C1 segment of cervical spinal cord (tissue), 14 donors: Measurements from ENCODE around the gene TRAPPC10.

Experiments
- DNase-seq, 14 donors: peaks; one replicate each; lab custom pipeline; 2025; lab: John Stamatoyannopoulos, UW

The TRAPPC10 gene

DNA sequence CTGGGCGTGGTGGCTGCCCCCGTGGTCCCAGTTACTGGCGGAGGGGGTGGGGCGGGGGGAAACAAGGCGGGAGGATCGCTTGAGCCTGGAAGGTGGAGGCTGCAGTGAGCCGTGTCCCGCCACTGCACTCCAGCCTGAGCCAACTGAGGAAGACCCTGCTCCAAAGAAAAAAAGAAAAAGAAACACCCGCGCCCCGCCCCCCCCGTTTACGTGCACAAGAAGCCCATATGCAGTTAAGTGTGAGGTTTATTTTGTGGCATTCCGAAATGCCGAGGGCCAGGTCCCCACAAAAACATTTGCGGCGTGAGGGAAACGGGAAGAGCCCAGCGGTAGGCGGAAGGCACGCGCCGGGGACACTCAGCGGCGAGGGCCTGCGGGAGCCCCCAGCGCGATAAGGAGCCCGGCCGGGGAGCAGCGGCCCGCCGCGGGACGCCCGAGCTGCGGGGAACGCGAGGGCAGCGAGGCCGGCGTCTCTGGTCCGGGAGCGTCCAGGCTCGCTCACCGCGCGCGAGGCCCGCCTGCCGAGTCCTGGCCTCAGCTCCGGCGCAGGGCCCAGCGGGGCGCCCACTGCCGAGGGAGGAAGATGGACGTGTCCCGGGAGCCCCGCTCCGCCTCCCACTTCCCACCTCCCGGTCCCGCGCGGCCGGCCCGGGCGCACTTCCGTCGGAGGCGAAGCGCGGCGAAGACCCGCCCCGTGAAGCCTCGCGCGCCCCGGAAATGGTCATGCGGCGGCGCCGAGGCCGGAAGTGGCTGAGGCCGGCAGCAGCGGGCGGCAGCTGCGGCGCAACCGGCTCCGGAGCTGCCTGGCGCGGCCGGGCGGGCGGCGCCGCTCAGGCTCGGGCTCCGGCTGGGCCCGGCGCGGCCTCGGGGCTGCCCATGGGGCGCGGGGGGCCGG, at the start of gene TRAPPC10:
TRAPPC10 (plus strand) TSS at position 731 of the 895 bp plus-strand sequence. CDS start 185 bp downstream, outside the sequence.
- DNase-seq: peak; percentile 9 to 90 (median 74)

DNA sequence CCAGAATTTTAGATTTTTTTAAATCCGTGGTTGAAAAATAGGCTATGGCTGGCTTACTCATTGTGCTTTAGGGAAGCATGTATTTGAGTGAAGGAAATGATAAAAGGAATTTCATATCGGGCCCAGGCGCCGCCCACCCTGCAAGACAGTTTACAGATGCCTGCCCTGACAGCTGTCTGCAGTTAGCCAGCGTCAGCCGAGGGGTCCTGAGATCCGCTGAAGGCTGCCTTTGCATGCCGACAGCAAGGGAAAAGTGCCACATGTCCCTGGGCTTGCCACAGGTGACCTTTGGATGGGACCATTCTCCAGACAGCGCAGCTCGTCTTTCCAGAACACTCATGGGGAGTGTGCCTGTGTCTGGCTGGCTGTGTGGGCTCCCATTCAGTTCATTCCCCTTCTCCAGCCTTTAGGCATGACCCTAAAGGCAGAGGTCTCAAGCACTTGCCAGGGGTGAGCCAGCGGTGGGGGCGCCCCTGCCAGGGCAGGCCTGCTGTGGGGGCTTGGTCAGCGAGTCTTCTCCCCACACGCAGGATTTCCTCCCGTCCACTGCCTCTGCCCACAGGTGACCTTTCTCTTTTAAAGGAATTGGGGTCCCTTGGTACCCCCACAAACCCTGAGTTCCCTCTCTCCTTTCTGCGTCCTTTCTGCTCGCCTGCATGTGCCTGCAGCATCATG, 46.1 kb upstream of the TRAPPC10 start:
- no peak for DNase-seq

- DNase-seq: no peak
Measured at GRCh38 chr21:43966946-43967512, 45.1 kb upstream of the TRAPPC10 start.

- no peak for DNase-seq
Measured at GRCh38 chr21:43967981-43968380, 44.1 kb upstream of the TRAPPC10 start.

DNA sequence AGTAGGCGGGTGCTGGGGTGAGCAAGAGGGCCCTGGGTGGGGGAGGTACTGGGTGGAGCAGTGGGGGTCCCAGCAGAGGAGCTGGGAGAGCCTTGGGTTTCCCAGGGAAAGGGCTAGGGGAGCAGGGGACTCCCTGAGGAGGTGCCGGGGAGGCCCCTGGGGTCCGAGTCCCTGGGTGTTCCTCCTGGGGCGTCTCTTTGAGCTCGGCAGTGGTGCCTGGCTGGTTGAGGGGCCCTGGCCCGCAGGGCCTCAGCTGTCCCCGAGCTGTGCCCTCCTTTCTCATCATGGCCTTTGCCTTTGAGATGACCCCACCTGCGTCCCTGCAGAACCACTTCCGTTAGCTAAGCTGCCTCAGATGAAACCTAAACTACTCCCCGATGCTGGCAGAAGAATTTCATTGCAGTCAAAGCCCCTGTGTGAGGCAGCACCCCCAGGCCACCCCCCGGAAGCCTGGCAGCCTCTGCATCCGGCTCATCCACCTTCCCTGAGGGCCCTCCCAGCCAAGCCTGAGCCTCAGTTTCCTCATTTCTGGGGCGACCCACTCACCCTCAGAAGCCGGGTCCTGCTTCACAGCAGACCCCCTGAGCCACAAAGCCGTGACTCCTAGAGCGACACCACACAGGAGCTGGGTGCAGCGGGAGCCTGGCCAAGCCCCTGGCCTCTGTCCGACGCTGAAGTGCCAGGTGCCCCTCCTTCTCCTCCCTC, 43.5 kb upstream of the TRAPPC10 start:
- DNase-seq: no peak

GRCh38 chr21:43969115-43969444, 43.0 kb upstream of the TRAPPC10 start:
- DNase-seq: no peak

DNA sequence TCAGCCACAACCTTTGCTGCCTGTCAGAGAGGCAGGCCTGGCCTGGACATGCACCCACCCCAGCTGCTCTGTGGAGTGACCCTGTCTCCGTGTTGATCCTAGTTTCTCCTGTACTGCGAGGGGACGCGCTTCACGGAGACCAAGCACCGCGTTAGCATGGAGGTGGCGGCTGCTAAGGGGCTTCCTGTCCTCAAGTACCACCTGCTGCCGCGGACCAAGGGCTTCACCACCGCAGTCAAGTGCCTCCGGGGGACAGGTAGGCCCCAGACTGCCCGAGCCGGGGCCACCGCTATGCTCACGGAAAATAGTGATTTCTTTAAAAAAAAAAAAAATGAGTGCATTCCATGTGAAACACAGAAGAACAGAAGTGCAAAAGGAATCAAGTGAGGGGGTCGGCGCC, 41.6 kb upstream of the TRAPPC10 start:
- DNase-seq: no peak

- peak in 1 of 14 donors; percentile 25 for DNase-seq
Measured at GRCh38 chr21:43971201-43971991, 40.7 kb upstream of the TRAPPC10 start.

DNA sequence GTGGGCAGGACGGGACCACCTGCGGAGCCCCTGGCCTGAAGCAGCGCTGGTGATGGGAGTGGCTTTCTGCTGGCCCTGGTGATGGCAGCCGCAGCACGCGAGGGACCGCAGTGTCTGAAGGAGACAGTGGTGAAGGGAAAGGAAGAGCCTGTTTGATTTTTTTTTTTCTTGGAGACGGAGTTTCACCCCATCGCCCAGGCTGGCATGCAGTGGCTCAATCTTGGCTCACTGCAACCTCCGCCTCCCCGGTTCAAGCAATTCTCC, 40.2 kb upstream of the TRAPPC10 start:
- DNase-seq: no peak

DNA sequence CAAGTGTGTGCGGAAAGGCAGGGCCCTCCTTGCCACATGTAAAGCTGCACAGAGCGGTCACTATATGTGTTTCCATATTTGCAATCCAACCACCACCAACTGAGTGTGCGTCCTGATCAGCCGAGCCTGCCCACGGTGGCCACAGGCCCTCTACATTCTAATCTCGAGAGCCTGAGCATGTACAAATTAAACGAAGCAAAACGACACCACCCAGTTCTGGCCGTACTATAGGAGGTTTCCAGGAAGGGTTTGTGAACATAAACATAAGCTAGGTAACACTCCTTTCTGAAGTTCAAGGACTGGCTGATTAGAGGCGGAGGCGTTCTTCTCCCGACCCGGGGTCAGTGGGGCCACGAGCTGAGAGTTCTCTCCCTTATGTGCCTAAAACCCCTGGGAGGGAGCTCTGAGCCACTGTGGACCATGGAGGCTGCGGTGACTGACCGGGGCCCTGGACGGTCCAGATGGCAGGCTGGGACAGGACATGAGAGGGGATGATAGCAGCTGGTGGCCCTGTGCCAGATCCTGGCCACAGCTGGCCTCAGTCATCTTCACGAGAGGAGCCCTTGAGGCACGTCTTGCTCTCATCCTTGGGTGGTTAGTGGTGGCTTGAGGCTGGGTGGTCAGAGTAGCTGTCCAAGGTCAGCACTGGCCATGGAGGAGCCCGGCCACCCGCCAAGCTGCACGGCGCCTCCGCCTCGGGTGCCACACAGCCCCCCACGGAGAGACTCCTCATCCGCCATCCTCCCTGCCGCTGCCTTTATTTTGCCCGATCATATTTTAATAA, 39.1 kb upstream of the TRAPPC10 start:
- DNase-seq: no peak

DNA sequence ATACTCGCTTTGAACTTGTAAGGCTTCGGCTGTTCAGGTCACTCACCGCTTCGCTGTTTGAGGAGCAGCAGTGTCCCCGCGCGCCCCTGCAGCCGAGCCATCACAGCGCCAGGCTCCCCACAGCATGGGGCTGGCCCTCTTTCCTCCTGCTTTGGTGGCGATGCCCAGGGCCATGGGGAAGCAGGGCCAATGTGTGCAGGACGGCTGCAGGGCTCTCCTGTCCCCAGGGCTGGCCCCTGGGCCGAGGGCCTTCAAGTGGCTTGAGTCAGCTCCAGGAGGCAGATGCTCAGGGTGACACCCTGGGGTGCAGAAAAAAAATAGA, 38.5 kb upstream of the TRAPPC10 start:
- no peak for DNase-seq

- peak in 1 of 14 donors; percentile 31 for DNase-seq
Measured at GRCh38 chr21:43974791-43975468, 37.2 kb upstream of the TRAPPC10 start.

GRCh38 chr21:43975469-43976098, 36.5 kb upstream of the TRAPPC10 start:
- DNase-seq: peak in 12 of 14 donors; percentile 13 to 77 (median 49)

GRCh38 chr21:43976661-43977060, 35.4 kb upstream of the TRAPPC10 start:
- DNase-seq: no peak

GRCh38 chr21:43978060-43978459, 34.0 kb upstream of the TRAPPC10 start:
- no peak for DNase-seq

DNA sequence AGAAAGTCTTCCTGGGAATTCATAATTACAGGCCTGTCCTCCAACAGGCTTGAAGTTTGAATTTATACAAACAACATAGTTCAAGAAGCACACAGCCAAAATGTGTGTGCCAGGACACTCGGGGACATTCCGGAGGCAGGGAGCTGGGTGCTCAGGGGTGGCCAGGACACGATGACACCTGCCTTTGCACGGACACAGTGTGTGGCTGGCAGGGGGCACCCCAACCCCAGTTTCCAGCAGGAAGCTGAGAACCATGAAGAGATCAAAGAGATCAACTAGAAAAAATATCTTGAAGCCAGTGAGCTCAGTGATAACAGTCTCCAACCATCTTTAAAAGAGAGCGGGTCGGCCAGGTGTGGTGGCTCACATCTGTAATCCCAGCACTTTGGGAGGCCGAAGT, 32.5 kb upstream of the TRAPPC10 start:
- peak in 2 of 14 donors; percentile 20 to 25 for DNase-seq

DNA sequence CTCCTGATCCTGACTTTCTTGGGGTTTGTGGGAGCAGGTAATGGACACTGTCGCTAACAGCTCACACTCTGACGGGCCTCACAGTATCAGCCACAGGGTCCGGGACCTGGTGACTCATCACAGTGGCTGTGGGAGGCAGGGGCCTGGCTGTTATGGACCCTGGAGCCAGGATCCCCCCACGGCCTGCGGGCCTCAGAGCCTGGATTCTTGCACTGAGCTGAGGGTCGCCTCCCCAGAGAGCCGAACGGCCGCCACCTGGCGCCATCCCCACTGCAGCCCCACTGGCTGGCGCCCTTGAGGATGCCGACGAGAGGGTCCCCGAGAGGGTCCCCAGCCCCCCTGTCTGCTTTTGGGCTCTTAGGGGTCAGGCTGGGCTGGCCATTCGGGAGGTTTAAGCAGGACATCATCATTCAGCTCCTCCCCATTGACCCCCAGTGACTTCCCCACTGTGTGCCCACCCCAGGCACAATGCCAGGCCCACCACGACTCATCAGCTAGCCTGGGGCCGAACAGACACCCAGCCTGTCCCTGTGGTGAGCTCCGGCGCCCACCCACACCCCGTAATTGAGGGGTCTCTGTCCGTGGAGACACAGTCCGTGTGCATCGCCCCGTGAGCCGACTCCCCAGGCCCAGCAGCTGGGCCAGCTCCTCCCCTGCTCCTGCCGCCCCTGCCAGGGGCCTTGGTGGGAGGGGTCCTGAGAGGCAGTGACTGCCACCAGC, 30.8 kb upstream of the TRAPPC10 start:
- no peak for DNase-seq

DNA sequence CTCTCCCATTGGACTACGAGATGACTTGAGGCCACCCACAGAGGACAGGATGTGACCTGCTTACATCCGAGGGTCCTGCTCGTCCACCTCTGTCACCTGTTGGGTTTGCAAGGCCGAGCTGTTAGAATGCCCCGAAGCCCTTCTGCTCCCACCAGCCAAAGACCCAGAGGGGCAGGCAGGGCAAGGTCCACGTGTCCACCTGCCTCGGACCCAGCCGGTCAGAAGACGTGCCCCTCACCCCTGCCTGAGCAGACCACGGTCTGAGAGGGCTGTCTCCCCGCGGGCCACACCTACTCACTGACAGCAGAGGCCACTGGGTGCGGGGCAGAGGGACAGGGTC, 30.3 kb upstream of the TRAPPC10 start:
- DNase-seq: no peak

GRCh38 chr21:43982489-43983078, 29.5 kb upstream of the TRAPPC10 start:
- DNase-seq: no peak
